GM19023 (cell line): ENCODE results near the gene VEPH1.

Experiments used
- ATAC-seq: cut with Tn5 transposase; IDR thresholded peaks from one replicate; pipeline ENCODE4 v1.9.1; 2021; ENCODE audit warnings: mild to moderate bottlenecking, moderate library complexity; ENCODE audit not compliant: unreplicated experiment

VEPH1 gene

DNA sequence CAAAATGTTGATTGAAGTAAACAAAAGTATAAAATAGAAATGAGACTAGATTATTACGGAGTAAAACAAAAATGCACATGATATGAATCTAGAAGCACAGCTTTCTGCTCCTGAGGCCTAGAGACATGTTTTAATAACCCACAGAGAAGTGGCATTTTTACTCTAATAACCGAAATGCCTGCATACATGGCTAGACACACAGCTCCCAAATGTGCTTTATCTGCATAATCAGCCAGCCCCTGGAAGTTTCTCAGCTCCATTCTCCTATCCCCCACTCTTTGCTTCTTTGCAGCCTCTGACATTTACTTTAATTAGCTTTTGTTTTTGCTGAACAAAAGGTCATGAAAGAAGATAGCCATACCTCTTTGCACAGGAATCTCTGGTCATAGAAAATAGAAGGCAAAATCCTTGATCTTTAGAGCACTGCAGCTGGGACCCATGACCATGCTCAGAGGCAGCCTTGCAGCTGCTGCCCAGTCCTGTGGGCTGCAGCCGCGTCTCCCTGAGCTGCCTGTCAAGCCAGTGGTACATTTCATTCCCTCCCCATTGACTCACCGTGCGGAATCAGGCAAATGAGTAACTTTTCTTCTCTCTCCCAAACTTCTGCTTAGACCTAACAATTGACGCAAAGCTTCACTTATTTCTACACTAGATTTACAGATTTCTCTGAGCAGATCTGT is at the start of gene VEPH1:
VEPH1 (minus strand) TSS at position 501 of the 680 bp plus-strand sequence. CDS start 8,067 bp downstream, outside the sequence.
- ATAC-seq, result no peak

DNA sequence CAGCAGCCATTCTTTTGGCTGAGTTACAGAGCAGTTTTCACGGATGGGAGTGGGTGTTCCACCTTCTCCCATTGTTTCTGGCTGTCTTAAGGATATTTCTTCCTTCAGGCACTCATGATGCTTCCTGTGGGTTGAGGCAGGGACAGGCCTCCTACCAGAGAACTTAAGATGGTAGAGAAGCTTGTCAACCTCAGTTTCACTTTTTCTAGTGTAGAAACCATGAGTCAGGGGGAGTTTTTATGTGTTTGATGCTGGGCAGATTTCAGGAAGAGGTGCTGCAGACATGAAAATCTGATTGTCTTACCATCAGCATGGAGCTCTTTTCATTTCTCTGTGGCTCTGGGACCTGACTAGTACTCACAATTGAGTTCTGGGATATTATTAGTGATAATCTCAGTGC is 48.7 kb upstream of the VEPH1 start:
- no peak for ATAC-seq

DNA sequence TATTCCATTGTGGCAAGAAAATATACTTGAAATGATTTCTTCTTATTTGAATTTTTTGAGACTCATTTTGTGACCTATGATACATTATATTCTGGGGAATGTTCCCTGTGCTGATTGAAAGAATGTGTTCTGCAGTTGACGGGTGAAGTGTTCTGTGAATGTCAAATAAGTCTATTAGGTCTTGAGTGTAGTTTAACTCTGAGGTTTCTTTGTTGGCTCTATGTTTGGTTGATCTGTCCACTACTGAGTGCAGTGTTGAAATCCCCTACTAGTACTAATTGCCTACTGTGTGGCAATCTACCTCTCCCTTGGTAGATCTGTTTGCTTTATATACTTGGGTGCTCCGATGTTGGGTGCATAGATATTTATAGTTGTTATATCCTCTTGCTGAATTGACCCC is 46.3 kb upstream of the VEPH1 start:
- no peak for ATAC-seq

DNA sequence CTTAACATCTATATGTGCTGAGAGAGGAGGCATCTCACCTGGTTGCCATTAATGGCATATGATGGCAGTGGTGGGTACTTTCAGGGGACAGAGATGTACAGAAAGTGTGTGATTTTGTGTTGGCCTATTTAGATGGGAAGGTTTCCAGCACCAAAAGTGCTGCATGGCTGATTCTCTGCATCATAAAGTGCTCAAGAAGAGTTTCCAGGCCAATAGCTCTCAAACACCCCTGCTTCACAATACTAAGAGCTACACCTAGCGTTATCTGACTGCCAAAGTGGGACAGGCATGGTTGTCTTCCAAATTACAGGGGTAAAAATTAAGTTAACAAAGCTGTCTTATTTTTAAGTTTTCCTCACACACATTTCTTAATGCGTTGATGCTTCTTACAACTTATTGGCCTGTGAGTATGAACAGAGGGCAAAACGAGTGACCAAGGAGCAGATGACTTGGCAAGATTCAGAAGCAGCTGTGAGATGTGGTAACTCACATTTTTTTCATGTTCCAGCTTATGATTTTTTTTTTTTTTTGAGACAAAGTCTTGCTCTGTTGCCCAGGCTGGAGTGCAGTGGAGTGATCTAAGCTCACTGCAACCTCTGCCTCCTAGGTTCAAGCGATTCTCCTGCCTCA is 41.4 kb upstream of the VEPH1 start:
- ATAC-seq, result no peak

DNA sequence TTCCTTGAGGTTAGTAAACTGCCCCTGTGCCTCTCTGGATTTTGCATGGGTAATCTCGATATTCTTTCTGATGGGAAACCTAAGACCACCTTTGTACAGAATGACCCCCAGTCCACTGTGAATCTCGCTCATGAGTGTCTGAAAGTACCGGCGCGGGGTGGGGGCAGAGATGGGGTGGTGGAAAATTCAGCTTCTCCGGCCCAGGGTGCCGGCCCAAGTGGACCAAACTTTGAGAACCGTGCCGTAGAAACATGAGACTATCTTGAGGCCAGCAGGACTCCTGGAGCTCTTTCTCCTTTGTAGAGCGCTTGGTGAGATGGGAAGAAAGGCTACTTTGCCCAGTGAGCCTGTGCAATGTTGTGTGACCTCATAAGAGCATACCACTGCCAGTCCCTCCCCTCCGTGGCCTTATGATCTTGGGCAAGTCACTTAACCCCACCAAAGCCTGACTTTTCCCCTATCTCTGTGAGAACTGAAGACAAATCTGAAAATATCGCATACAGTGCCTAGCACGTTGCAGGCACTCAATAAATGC is 40.4 kb upstream of the VEPH1 start:
- no peak for ATAC-seq

DNA sequence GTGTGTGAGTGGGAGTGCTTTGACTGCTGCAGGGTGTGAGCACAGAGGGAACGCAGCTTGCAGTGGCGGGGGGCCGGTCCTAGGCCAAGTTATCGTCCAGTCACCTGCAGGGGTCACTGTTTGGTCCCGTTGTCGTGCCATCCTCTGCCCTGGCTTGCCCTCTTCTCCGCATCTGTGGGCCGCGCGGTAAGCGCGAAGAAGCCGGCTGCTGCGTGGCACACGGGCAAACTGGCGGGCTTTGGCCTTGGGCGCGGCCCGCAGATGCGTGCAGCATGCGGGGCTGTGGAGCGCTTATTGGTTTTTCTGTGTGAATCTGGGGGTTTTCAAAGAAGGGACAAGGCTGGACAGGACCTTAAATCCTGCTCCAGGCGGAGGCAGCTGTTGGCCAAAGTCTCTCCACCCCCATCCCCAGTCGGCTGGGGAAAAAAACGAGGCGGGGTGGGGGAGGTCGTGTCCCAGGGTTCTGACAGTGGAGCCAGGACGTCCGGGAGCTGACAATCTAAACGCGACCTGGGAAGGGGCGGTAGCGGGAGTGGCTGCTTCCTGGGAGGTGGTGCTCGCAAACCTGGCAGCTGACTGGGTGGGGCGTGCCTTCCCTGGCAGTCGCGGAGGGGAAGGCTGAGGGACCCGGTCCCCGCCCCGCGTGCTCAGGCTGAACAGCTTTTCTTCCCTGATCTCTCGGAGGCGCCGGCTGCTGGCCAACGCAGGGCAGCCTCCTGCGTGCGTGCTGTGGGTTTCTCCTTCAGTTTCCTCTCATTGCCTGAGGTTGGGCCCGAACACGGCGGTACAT is 39.7 kb upstream of the VEPH1 start:
- ATAC-seq, result no peak

DNA sequence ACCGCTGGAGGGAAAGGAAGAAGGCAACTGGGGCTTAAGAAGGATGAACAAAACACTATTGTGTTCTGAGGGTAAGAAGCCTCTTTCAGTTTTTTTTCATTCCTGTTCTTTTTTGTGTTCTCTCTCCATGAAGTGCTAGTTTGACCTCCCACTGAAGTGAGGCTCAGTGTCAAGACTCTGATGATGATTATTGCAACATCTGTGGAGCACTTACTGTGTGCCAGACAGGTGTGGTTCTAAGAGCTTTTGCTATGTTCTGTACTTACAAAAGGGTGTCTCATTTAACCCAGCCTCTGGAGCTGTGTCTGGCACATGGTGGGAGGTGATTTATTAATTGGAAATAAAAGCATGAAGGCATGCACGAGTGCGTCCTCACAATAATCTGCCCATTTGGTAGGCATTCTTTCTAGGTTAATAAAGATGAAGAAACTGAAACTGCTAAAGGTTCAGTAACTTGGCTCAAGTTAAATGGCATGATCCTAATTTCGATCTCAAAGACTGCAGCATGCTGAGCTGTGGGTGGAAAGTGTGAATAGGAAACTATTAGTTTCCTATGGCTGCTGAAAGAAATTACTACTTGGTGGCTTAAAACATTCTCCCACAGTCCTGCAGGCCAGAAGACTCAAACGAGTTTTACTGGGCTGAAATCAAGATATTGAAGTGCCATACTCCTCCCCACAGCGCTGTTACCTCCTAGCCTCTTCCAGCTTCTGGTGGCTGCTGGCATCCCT is 38.5 kb upstream of the VEPH1 start:
- no peak for ATAC-seq

DNA sequence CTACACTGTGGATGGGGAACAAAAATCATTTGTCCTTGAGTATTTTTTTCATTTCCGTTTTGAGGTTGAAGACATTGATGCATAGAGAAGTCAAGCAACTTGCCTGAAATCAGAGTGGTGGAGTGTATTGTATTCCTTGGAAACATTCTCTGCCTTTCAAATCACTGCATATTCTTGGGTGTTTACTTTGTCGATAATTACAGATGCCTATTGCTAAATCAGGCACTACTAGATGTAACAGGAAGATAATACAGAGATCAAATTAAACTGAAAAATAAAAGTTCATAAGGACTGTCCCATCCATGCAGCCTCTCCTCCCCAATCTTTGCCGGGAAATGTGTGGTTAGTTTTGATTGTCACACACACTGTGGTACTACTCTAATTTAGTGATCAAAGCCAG is 37.4 kb upstream of the VEPH1 start:
- ATAC-seq, result no peak

DNA sequence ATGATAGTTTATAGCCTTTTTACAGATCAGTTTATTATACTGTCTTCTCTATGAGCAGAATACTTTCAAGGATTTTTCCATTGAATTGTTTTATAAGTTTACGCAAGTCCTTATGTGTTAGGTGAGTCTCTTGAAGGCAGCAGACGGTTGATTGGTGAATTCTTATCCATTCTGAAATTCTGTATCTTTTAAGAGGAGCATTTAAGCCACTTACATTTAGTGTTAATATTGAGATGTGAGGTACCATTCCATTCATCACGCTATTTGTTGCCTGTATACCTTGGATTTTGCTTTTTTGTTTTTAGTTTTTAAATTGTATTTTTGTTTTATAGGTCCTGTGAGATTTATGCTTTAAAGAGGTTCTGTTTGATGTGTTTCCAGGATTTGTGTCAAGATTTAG is 32.5 kb upstream of the VEPH1 start:
- no peak for ATAC-seq

DNA sequence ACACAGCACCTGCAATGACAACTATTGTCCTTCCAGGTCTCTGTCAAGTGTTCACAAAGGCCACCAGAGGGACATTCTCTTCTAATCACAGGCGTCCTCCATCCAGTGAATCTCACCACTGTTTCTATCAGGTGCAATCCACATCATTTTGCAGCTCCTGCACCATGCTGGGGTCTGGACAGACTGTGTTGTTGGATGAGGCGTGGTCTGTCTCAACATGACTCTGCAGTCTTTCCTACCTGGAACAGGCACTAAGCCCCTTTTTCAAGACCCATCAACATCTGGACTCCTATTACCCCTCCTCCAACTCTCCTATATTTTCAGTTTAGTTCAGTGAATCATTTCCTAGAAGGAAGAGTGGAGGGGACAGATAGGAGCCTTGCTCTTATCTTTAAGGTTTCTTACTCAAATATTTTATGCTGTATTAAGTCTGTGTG is 31.5 kb upstream of the VEPH1 start:
- ATAC-seq, result no peak

DNA sequence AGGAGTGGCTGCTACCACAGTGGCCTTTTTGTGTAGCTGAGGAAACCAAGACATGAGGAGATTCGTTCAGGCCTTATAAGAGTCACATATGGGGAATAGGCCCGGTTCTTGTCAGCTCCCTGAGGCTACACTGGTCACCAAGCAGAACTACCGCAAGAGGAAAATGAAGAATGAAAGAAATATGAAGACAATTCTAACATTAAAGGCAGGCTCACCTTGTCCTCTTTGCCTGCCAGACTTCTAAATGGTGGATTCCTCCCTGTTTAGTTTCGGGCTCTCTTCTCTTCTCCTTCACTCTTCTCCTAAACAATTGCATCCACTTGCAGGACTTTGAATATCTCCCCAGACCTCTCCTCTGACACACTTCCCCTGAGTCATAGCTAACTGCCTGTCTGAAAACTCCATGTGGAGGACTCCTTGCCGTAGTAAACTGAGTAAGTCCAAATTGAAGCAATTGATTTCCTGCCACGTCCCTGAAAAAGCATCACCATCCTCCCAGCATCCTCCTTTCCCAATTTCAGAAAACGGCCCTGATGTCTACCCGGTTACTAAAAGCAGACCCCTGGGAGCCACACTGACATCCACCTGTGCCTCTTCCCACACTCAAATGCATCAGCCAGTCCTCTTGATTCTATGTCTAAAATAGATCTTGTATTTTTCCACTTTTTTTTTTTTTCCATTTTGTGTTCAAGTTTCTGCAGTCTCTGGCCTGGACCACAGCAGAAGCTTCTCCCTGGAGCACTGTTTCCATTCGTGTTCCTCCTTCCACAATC is 30.3 kb upstream of the VEPH1 start:
- ATAC-seq, result no peak

DNA sequence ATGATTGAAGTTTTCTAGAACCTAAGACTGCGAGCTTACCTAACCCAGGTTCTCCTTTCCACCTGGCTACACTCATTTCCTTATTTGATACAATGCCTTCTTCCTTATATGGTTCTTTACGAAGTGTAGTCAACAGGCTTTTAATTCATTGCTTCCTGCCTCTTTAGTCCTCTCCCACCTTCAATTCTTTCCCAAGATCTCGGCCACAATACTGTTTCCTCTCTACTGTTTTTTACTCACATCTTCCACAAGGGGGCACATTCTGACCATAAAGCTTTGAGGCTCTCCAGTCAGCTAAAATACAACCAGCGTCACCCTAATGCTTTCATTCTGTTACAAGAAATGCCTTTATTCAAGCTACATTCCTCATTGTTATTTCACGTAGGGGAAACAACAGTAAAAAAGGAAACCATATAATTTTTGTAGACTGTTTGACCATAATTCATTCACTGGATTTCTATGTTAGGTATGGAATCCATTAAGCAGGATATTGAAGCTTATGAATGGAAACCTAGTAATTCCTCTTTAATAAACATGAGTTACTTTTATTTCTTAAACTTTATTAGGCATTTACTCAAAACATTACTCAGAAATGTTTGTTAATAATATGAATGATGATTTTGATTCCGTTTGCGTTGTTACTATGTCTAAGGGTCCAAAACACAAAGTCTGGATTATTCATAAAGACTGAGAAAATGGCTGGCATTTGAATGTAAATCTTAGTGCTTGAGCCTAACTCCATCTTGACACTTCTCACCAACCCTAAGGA is 29.5 kb upstream of the VEPH1 start:
- peak; percentile 76 for ATAC-seq

DNA sequence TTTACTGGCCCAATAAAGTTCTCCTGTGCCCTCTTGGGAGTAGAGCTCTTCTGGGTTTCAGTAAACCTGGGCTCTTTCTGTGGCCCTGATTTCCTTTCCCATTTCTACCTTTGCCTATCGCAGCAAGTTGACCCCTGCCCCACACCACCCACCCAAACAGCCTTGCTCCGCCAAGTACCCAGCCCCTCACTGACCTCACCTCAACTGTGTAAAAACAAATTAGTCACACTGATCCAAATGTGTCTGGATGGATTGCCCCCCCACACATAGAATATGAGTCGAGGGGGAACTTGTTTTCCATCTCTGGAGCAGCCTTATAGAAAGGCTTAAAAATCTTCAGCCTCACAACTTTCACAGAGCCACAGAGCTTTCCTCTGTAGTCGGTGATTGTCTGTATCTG is 28.6 kb upstream of the VEPH1 start:
- no peak for ATAC-seq

DNA sequence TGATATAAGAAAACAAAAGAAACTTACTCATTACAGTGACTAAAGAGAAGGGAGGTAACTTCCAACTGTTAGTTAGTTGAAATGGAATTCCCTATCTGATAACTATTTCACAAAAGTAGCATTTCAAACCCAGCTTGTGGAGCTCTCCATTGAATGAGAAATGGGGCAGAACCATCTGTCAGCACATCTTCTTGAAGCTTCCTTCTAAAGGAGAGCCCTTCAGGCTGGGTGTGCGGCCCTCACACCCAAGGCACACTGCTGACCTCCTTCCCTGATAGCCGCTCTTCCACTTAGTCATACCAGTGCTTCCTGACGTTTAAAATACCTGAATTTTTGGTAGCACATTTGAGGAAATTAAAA is 28.1 kb upstream of the VEPH1 start:
- no peak for ATAC-seq

DNA sequence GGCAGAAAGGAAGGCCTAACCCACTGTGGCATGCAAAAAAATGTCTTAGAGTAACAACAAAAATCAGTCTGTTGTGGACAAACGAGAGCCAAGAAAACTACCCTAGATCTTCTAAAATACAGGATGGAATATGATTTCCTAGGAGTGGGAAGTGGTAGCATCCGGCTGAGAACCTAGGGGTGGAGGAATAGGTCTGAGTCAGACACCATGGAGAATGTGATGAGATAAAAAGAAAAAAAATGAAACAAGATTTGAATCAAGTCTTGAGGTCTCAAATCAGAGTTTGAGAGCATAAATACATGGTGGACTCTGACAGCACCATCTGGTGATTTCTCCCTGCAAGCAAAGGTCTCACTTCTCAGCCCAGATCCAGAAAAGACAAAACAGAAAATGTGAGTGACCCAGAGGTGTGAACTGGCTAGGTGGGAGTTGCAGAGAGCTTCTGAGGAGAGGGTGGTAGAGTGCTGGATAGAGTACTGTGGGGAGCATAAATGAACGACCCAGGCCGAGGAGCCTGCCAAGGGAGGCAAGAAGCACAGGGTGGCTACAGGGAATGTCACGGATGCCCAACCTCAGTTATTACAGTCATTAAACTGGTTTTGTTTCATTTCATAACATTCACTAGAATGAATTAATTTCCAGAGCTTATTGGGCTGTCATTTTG is 27.6 kb upstream of the VEPH1 start:
- no peak for ATAC-seq

DNA sequence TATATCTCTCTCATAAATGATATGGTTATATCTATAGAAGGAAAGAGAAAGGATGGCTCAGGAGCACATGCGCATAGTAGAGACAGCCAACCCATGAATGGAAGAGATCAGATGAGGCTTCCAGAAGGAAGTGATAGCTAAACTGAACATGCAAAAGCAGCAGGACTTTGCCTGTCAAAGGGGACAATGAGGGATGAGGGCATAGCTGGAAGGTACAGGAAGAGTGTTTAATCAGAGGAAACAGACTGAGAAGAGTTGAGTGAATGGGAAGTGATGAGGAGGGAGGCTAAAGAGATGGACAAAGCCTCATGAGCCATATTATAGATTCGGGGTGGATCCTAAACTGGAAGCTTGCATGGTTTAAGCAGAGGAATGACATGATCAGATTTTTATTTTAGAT is 26.5 kb upstream of the VEPH1 start:
- no peak for ATAC-seq

DNA sequence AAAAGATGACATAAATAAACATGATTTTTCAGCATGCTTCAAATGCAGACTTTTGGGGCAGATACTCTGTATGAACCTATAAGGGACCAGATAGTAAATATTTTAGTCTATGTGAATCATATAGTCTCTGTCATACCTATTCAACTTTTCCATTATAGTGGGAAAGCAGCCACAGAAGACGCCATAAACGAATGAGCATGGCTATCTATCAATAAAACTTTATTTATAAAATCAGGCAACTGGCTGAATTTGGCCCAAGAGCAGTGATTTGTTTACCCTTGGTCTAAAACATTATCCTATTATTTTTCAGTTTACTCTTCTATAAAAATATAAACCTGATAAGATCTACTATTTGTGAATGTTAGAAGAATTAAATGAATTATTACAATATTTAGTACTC is 25.9 kb upstream of the VEPH1 start:
- ATAC-seq, result no peak

DNA sequence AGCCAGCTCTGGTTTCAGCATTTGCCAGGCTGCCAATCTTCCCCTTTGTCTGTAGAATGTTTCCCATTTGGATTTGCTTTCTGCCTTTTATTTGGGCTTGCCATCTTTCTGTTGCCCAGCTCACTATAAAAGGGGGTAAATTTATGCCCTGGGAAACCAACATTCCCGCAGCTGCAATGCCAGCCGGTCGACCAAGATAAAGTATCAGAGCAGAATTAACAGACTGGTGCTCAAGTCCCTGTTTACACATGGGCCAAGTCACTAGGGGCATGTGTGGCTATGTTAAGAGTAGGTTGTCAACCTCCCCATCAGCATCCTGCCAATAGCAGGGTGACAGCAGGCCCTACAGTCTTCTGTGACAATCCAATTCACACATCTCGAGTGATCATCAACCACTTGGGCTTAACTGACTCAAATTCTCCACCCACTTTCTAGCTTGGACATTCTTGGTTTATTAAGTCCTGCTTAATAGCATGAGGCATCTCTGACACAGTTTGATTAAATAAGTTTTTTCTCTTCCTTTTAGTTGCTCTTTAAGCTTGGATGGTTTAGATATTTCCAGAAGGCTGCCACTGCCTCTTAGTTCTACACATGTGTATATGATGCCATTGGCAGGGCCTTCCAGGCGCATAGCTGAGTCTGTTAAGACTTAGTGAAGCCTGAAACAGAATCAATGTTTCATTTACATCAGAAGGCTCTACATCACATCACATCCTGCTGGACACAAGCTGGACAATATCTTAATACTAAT is 24.1 kb upstream of the VEPH1 start:
- no peak for ATAC-seq
